Natural killer cell treated with Interleukin-12 subunit alpha and Interleukin-12 subunit beta and Interleukin-15 and Interleukin-18, amount 100 ng/mL, for 72 hours (primary cell): ENCODE results near the gene RNF182. TPM values are rescaled to one million over a fixed set of nuclear protein-coding genes. Genes with fewer than 3 reads are reported as not detected.
"Not testable (repeated sequence)": the region's sequence is repeated elsewhere in the genome, so short reads cannot be mapped to it uniquely, and the experiment has no call there.

Experiments used
- ATAC-seq, 2 donors: fragments of 150-1000 bp; cut with Tn5 transposase in 1 of 2; sonication (Bioruptor Pico), chemical (Tn5 transposase) in 1 of 2; 2 replicates each; pipeline ENCODE4 v1.10.0; 2021
- DNase-seq: peaks from one replicate; pipeline ENCODE4 v3.0.0; 2022; ENCODE audit warnings: low spot score
- H3K27ac Mint-ChIP-seq, 2 donors: 1 replicate in 1 of 2; 2 replicates in 1 of 2; pipeline ENCODE4 v1.8.0; 2022; ENCODE audit warnings: mixed read lengths in 2 of 2, mild to moderate bottlenecking in 1 of 2, moderate library complexity in 1 of 2
- H3K27me3 Mint-ChIP-seq, 2 donors: 1 replicate in 1 of 2; 2 replicates in 1 of 2; pipeline ENCODE4 v1.8.0; 2022; ENCODE audit warnings: mixed read lengths in 2 of 2
- H3K36me3 Mint-ChIP-seq: one replicate; pipeline ENCODE4 v1.8.0; 2022; ENCODE audit warnings: mixed read lengths
- H3K4me1 Mint-ChIP-seq, 2 donors: 1 replicate in 1 of 2; 2 replicates in 1 of 2; pipeline ENCODE4 v1.8.0; 2022; ENCODE audit warnings: low read depth in 2 of 2, mixed read lengths in 2 of 2, mild to moderate bottlenecking in 1 of 2
- H3K4me3 Mint-ChIP-seq: one replicate; pipeline ENCODE4 v1.8.0; 2022; ENCODE audit warnings: mixed read lengths
- H3K9me3 Mint-ChIP-seq: 2 replicates; pipeline ENCODE4 v1.8.0; 2022; ENCODE audit warnings: mixed read lengths
- total RNA-seq, 2 donors: library from RNA; stranded (reverse); gene quantifications; one replicate each; pipeline ENCODE4 v1.2.3, GENCODE V29; 2022

Gene RNF182
- total RNA-seq, 2 donors from 2014 or later: not detected

GRCh38 chr6:13924146-13924948, 405 bp upstream of the RNF182 start:
- ATAC-seq (peak; percentile 54 to 85), DNase-seq (peak; percentile 63)
- Mint-ChIP-seq H3K27ac (no peak overlapping the region), H3K36me3 (no peaks in the 10 kb centered on the region), H3K9me3 (no peaks in the 10 kb centered on the region), H3K4me3 (peak overlapping the region; percentile 78), H3K4me1 (peaks cover 13% of the 10 kb centered on the region in 2 donors), H3K27me3 (peaks cover 40 to 69% of the 10 kb centered on the region in 2 donors)

DNA sequence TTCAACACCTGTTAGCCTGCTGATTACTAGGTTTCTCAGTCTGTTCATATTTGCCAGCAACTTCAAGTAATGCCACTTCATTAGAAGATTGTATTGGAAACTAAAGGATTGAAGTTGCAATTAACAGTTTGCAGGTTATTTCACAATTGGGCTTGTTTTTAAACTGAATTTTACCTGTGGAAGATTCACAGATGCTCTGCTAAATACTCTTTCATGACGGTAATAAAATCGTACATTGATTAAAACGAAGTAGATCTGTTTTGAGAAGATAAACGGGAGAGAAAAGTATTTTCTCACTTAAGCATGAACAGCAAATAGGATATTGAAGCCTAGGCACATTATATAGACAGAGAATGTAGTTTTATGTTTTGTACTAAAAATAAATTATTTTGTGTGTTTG, 1.6 kb downstream of the RNF182 start:
- Mint-ChIP-seq H3K27ac (no peak overlapping the region), H3K36me3 (no peaks in the 10 kb centered on the region), H3K27me3 (peaks cover 50 to 76% of the 10 kb centered on the region in 2 donors), H3K4me1 (peaks cover 13% of the 10 kb centered on the region in 2 donors), H3K9me3 (no peaks in the 10 kb centered on the region), H3K4me3 (no peak overlapping the region)
- ATAC-seq: no peak
- no peak for DNase-seq

GRCh38 chr6:13927203-13927602, 2.5 kb downstream of the RNF182 start:
- Mint-ChIP-seq H3K9me3 (no peaks in the 10 kb centered on the region), H3K4me3 (no peak overlapping the region), H3K4me1 (peaks cover 13% of the 10 kb centered on the region in 2 donors), H3K27me3 (peaks cover 55 to 80% of the 10 kb centered on the region in 2 donors), H3K36me3 (no peaks in the 10 kb centered on the region), H3K27ac (no peak overlapping the region)
- DNase-seq (no peak), ATAC-seq (no peak)

GRCh38 chr6:13929196-13929595, 4.4 kb downstream of the RNF182 start:
- H3K36me3 Mint-ChIP-seq: no peaks in the 10 kb centered on the region
- H3K9me3 Mint-ChIP-seq: no peaks in the 10 kb centered on the region
- peaks cover 10 to 11% of the 10 kb centered on the region in 2 donors for H3K4me1 Mint-ChIP-seq
- DNase-seq (no peak), ATAC-seq (no peak)
- H3K27me3 Mint-ChIP-seq: peaks cover 45 to 65% of the 10 kb centered on the region in 2 donors
- no peak overlapping the region for H3K27ac Mint-ChIP-seq
- no peak overlapping the region for H3K4me3 Mint-ChIP-seq

DNA sequence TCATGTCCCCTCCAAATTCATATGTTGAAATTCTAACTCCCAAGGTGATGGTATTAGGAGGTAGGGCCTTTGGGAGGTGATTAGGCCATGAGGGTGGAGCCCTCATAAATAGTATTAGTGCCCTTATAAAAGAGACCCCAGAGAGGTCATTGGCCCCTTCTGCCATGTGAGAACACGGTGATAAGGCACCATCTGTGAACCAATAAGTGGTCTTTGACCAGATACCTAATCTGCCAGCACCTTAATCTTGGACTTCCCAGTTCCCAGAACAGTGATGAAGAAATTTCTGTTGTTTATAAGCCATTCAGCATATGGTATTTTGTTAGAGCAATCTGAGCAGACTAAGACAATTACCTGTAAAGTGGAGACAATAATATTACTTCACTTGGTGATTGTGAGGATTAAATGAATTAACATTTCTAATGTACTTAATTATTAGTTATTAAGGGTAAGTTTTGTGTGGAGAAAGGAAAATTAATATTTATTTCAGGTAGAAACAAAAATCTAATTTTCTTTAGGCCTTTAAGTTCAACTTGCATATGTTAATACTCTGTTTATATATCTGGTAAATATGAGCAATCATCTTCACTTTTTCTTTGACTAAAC, 7.1 kb downstream of the RNF182 start:
- H3K27ac Mint-ChIP-seq: no peak overlapping the region
- peaks cover 28 to 52% of the 10 kb centered on the region in 2 donors for H3K27me3 Mint-ChIP-seq
- DNase-seq (no peak), ATAC-seq (no peak)
- H3K9me3 Mint-ChIP-seq: no peaks in the 10 kb centered on the region
- H3K36me3 Mint-ChIP-seq: no peaks in the 10 kb centered on the region
- no peak overlapping the region for H3K4me3 Mint-ChIP-seq
- peaks cover 0 to 5% of the 10 kb centered on the region in 2 donors for H3K4me1 Mint-ChIP-seq

DNA sequence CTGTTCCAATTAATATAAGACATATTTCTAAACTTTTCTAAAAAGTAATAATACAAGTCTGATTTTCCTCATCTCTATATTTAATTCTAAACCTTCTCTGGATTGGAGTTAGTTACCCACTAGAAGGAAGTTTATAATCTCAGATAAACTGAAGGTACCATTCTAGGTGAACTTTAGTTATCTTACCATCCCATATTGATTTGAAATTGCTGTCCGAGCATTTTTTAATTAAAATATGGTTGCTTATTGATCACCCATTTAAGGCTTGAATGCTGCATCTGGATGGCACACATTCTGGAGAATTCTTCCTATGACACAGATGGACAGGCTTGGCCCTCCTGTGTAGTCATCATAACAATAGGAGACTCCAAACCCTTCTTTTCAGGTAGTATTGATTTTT, 8.0 kb downstream of the RNF182 start:
- ATAC-seq: no peak
- no peak for DNase-seq
- Mint-ChIP-seq H3K4me1 (peaks cover 0 to 5% of the 10 kb centered on the region in 2 donors), H3K27ac (no peak overlapping the region), H3K9me3 (no peaks in the 10 kb centered on the region), H3K36me3 (no peaks in the 10 kb centered on the region), H3K4me3 (no peak overlapping the region), H3K27me3 (peaks cover 22 to 43% of the 10 kb centered on the region in 2 donors)

GRCh38 chr6:13934721-13935120, 10.0 kb downstream of the RNF182 start:
- H3K4me1 Mint-ChIP-seq: peaks cover 0 to 5% of the 10 kb centered on the region in 2 donors
- H3K36me3 Mint-ChIP-seq: no peaks in the 10 kb centered on the region
- H3K4me3 Mint-ChIP-seq: no peak overlapping the region
- no peak for ATAC-seq
- H3K27me3 Mint-ChIP-seq: peaks cover 16 to 28% of the 10 kb centered on the region in 2 donors
- no peak overlapping the region for H3K27ac Mint-ChIP-seq
- no peaks in the 10 kb centered on the region for H3K9me3 Mint-ChIP-seq
- no peak for DNase-seq

DNA sequence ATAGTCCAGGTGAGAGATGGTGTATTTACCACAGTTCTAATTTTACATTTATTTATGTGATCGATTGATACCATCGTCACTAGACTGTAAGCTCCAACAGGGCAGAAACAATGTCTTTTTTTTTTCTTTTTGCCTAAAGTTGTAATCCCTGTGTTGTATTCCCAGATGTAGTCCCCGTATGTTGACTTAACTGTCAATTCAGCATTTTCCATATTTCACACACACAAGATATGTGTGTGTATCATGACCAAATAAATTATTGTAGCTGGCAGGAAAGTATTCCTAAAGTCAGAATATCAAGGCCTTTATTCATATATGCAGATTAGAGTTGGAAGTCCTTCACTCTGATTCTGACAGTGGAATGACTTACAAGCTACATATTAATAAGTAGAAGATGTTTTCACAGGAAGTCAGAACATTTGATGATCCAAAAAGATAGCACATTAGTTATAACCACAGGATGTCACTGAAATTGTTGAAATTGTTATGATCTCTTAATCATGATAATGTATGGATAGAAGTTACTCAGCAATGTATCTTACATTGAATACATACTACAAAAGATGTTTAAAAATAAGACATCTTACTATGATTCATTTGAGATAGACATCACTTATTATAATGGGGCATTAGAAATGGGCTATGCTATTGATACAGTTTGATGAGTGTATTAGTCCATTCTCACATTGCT, 10.6 kb downstream of the RNF182 start:
- peaks cover 21 to 33% of the 10 kb centered on the region in 2 donors for H3K27me3 Mint-ChIP-seq
- DNase-seq: no peak
- H3K36me3 Mint-ChIP-seq: no peaks in the 10 kb centered on the region
- no peak overlapping the region for H3K27ac Mint-ChIP-seq
- no peak overlapping the region for H3K4me3 Mint-ChIP-seq
- H3K9me3 Mint-ChIP-seq: no peaks in the 10 kb centered on the region
- no peak for ATAC-seq
- H3K4me1 Mint-ChIP-seq: peaks cover 0 to 5% of the 10 kb centered on the region in 2 donors

GRCh38 chr6:13935881-13936261, 11.1 kb downstream of the RNF182 start:
- not testable (repeated sequence) for H3K4me1 Mint-ChIP-seq, H3K4me3 Mint-ChIP-seq, DNase-seq, ATAC-seq, H3K27ac Mint-ChIP-seq, H3K9me3 Mint-ChIP-seq, H3K36me3 Mint-ChIP-seq
- peaks cover 19 to 32% of the 10 kb centered on the region in 2 donors for H3K27me3 Mint-ChIP-seq

DNA sequence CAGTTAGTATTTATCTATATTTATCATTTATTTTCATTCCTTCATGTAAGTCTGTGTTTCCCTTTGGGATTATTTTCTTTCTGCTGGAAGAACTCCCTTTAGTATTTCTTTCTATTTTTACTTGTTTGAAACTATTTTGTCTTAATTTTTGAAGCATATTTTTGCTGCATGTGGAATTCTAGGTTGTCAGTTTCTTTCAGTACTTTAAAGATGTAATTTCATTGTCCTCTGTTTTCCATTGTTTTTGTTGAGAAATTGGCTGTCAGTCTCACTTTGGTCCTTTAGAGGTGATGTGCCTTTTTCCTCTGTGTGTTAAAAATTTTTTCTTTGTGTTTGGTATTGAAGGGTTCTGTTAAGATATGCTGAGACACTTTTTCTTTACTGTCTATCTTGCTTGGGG, 17.1 kb downstream of the RNF182 start:
- DNase-seq: no peak
- Mint-ChIP-seq H3K4me3 (no peak overlapping the region), H3K27me3 (peaks cover 29 to 51% of the 10 kb centered on the region in 2 donors), H3K9me3 (no peaks in the 10 kb centered on the region), H3K4me1 (no peaks in the 10 kb centered on the region), H3K27ac (no peak overlapping the region), H3K36me3 (peaks cover 5% of the 10 kb centered on the region)
- no peak for ATAC-seq

DNA sequence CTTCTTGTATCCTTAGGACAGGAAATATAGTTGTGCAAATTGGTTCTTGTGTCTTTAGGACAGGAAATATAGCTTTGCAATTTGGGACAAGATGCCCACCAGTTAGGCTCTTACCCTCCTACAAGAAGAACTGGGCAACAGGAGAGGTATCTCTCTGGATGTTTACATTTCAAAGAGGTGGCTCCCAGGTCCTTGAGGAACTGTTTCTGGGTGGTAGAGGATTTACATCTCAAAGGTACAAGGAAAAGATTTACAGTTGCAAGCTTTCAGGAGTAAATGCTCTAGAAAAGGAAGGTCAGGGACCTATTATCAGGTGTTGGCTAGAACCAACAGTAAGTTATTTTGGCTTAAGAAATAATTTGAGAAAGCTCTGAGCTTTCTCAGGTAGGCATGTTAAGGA, 19.2 kb downstream of the RNF182 start:
- no peaks in the 10 kb centered on the region for H3K4me1 Mint-ChIP-seq
- ATAC-seq (no peak), DNase-seq (no peak)
- H3K9me3 Mint-ChIP-seq: no peaks in the 10 kb centered on the region
- H3K27me3 Mint-ChIP-seq: peaks cover 29 to 54% of the 10 kb centered on the region in 2 donors
- H3K4me3 Mint-ChIP-seq: no peak overlapping the region
- no peak overlapping the region for H3K27ac Mint-ChIP-seq
- peaks cover 5% of the 10 kb centered on the region for H3K36me3 Mint-ChIP-seq

DNA sequence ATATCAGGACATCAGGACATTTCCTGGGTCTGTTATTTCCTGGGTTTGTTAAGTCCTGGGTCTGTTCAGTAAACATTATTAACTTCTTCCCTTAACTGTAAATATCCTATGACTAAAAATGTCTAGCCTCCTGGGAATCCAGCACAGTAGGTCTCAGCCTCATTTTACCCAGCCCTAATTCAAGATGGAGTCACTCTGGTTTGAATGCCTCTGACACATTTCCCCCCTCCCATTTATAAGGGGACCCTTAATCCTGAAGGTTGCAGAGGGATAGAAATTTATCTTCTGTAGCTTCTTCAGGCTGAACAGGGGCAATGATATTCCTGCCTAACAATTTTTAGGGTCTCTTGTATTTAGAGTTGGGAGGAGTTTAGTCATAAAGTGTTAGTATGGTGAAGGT, 21.8 kb downstream of the RNF182 start:
- no peak for DNase-seq
- H3K9me3 Mint-ChIP-seq: no peaks in the 10 kb centered on the region
- no peak overlapping the region for H3K27ac Mint-ChIP-seq
- H3K4me3 Mint-ChIP-seq: no peak overlapping the region
- no peak for ATAC-seq
- H3K4me1 Mint-ChIP-seq: no peaks in the 10 kb centered on the region
- H3K36me3 Mint-ChIP-seq: peaks cover 5% of the 10 kb centered on the region
- peaks cover 27 to 48% of the 10 kb centered on the region in 2 donors for H3K27me3 Mint-ChIP-seq

- ATAC-seq: no peak
- Mint-ChIP-seq H3K27ac (no peak overlapping the region), H3K36me3 (peaks cover 2% of the 10 kb centered on the region), H3K4me3 (no peak overlapping the region), H3K4me1 (no peaks in the 10 kb centered on the region), H3K27me3 (peaks cover 21 to 41% of the 10 kb centered on the region in 2 donors), H3K9me3 (no peaks in the 10 kb centered on the region)
- DNase-seq: no peak
Observed at GRCh38 chr6:13947611-13948178, 22.9 kb downstream of the RNF182 start.

DNA sequence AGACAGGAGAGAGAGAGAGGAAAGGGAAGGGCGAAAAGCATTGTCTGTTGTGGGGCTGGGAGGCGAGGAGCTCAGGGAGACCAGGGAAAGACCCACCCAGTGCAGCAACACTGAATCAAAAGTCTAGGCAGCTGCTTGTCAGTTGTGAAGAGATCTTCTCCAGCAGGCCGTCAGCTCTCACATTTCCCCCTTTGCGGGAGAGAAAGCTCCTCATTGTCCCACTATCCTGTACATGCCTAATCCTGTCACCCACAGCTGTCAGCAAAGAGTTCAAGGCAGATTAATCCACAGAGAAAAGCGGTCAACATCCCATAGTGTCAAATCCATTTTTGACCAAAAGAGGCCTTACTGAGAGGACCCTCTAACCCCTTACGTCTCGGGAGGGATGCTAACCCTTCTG, 27.3 kb downstream of the RNF182 start:
- DNase-seq (no peak), ATAC-seq (no peak)
- H3K36me3 Mint-ChIP-seq: no peaks in the 10 kb centered on the region
- no peak overlapping the region for H3K27ac Mint-ChIP-seq
- no peaks in the 10 kb centered on the region for H3K9me3 Mint-ChIP-seq
- H3K4me1 Mint-ChIP-seq: no peaks in the 10 kb centered on the region
- H3K27me3 Mint-ChIP-seq: peaks cover 13 to 29% of the 10 kb centered on the region in 2 donors
- no peak overlapping the region for H3K4me3 Mint-ChIP-seq
